Mucosa of descending colon (tissue), 3 donors: Measurements from ENCODE around the gene WSCD1. TPM values are rescaled to one million over a fixed set of nuclear protein-coding genes. Genes with fewer than 3 reads are reported as not detected.

ENCODE experiments used
- ATAC-seq: fragments of 200-7000 bp; cut with Tn5 transposase; one replicate; pipeline ENCODE4 v1.9.1; 2020; ENCODE audit warnings: mild to moderate bottlenecking, moderate library complexity
- DNase-seq, 3 donors: peaks; one replicate each; pipeline ENCODE4 v3.0.0-alpha.2; 2020
- H3K36me3 ChIP-seq: fragments of 200-600 bp; one replicate; pipeline ENCODE4 v1.8.0; 2021; ENCODE audit warnings: low read depth, mild to moderate bottlenecking
- H3K4me1 ChIP-seq: fragments of 200-600 bp; one replicate; pipeline ENCODE4 v1.8.0; 2021; ENCODE audit warnings: low read depth, mild to moderate bottlenecking
- H3K4me3 ChIP-seq: fragments of 200-600 bp; one replicate; pipeline ENCODE4 v1.8.0; 2021; ENCODE audit warnings: mild to moderate bottlenecking
- H3K9me3 ChIP-seq: fragments of 200-600 bp; one replicate; pipeline ENCODE4 v1.8.0; 2021; ENCODE audit warnings: mild to moderate bottlenecking
- CTCF ChIP-seq: fragments of 200-600 bp; IDR thresholded peaks from one replicate; pipeline ENCODE4 v1.8.0; 2022; ENCODE audit warnings: antibody characterized with exemption, mild to moderate bottlenecking
- intact Hi-C, 2 donors: fragments of 100-400 bp; cut with DNase I in 1 of 2; cut with micrococcal nuclease in 1 of 2; formaldehyde crosslinking; loops; one replicate each; pipeline versions ENCODE4 v1.11.0 to v1.11.1; 2022; cut with DNase I, micrococcal nuclease
- total RNA-seq, 3 donors: library from RNA; stranded (reverse); fragmentation: NEBNext Ultra II Directional in 2 of 3; extraction: Animal tissue kit (Norgen Biotek cat#: 25700) in 2 of 3; gene quantifications; one replicate each; pipeline versions ENCODE4 v1.2.1 to v1.2.4, GENCODE V29; 2021 to 2023
- donor health status: DM: no; HTN: no; CAD: no; lungs with moderate emphysema.
- donor health status: DM: no; HTN: no; CAD: no.
- donor health status: DM: no; HTN: yes; CAD: no.

WSCD1 gene
- total RNA-seq, 3 donors from 2014 or later: 18.7 to 45.8 (median 18.8) TPM

GRCh38 chr17:6108382-6108781, 38.2 kb downstream of the WSCD1 start:
- TF ChIP-seq CTCF: no peak
- intact Hi-C loops: no loop called here
- Histone ChIP-seq H3K36me3 (no peaks in the 10 kb centered on the region), H3K4me1 (peaks cover 23% of the 10 kb centered on the region), H3K9me3 (no peaks in the 10 kb centered on the region), H3K4me3 (no peak overlapping the region)
- DNase-seq: peak; percentile 66 to 77 (median 71)
- peak; percentile 39 for ATAC-seq

DNA sequence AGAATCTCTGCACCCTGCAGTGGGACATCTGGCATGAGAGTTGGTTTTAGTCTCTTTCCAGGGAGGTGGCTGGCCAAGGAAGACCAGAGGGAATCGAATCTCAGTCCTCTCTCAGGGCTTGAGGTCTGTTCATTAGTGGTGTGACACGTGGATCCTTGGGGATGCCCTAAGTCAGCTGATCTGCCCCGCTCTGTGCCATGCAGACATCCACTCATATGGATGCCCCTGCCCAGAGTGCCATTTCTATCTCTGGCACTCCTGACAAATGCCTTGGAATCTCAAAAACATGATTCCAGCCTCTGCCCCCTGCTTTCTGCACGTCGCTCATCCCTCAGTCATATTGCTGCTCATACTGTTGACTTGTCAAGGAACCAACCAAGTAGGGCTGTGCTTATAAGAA, 38.8 kb downstream of the WSCD1 start:
- intact Hi-C loops: no loop called here
- no peak for ATAC-seq
- H3K4me1 ChIP-seq: peaks cover 23% of the 10 kb centered on the region
- DNase-seq: no peak
- H3K4me3 ChIP-seq: no peak overlapping the region
- no peaks in the 10 kb centered on the region for H3K9me3 ChIP-seq
- H3K36me3 ChIP-seq: no peaks in the 10 kb centered on the region
- no peak for TF ChIP-seq CTCF

- ATAC-seq: no peak
- intact Hi-C loops: no loop called here
- Histone ChIP-seq H3K36me3 (no peaks in the 10 kb centered on the region), H3K9me3 (no peaks in the 10 kb centered on the region), H3K4me1 (peaks cover 22% of the 10 kb centered on the region), H3K4me3 (no peak overlapping the region)
- TF ChIP-seq CTCF: no peak
- DNase-seq: no peak
These were observed 39.4 kb downstream of the WSCD1 start for GRCh38 chr17:6109536-6109935.

GRCh38 chr17:6110088-6110487, 39.9 kb downstream of the WSCD1 start:
- no peak for TF ChIP-seq CTCF
- intact Hi-C loops: no loop called here
- peak; percentile 87 for ATAC-seq
- peak in 2 of 3 donors; percentile 37 to 44 for DNase-seq
- no peaks in the 10 kb centered on the region for H3K36me3 ChIP-seq
- no peak overlapping the region for H3K4me3 ChIP-seq
- H3K9me3 ChIP-seq: no peaks in the 10 kb centered on the region
- peaks cover 19% of the 10 kb centered on the region for H3K4me1 ChIP-seq

GRCh38 chr17:6110592-6110991, 40.4 kb downstream of the WSCD1 start:
- DNase-seq (peak in 2 of 3 donors; percentile 42 to 52), ATAC-seq (peak; percentile 88)
- intact Hi-C loops: no loop called here
- Histone ChIP-seq H3K4me3 (no peak overlapping the region), H3K9me3 (no peaks in the 10 kb centered on the region), H3K36me3 (no peaks in the 10 kb centered on the region), H3K4me1 (peaks cover 19% of the 10 kb centered on the region)
- TF ChIP-seq CTCF: no peak

DNA sequence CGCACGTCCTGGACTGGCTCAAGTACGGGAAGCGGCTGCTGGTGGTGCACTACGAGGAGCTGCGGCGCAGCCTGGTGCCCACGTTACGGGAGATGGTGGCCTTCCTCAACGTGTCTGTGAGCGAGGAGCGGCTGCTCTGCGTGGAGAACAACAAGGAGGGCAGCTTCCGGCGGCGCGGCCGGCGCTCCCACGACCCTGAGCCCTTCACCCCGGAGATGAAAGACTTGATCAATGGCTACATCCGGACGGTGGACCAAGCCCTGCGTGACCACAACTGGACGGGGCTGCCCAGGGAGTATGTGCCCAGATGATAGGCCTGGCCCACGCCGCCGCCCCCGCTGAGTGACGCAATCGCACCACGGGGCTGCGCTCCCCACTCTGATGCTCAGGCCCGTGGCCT, 50.2 kb downstream of the WSCD1 start:
- H3K4me3 ChIP-seq: no peak overlapping the region
- no peak for DNase-seq

More for the DNA sequence above, 50.2 kb downstream of the WSCD1 start:
- no peaks in the 10 kb centered on the region for H3K4me1 ChIP-seq
- intact Hi-C loops: no loop called here
- no peaks in the 10 kb centered on the region for H3K36me3 ChIP-seq
- TF ChIP-seq CTCF: no peak
- H3K9me3 ChIP-seq: peaks cover 4% of the 10 kb centered on the region
- ATAC-seq: no peak
